T-helper 2 cell treated with Interferon-gamma antibody and Interleukin-4, amounts not matched to agents 5 μg/mL and 100 μg/mL, for 36 hours (primary cell): ENCODE data around the gene C3orf52.

Source experiments
- DNase-seq: peaks from one replicate; pipeline ENCODE4 v3.0.0; 2021; ENCODE audit warnings: low spot score
- H3K27ac Mint-ChIP-seq: one replicate; pipeline ENCODE4 v1.8.0; 2021; ENCODE audit warnings: mild to moderate bottlenecking, mixed read lengths
- H3K27me3 Mint-ChIP-seq: one replicate; pipeline ENCODE4 v1.8.0; 2021; ENCODE audit warnings: low read depth, mixed read lengths
- H3K36me3 Mint-ChIP-seq: one replicate; pipeline ENCODE4 v1.8.0; 2021; ENCODE audit warnings: low read depth, mixed read lengths
- H3K4me1 Mint-ChIP-seq: one replicate; pipeline ENCODE4 v1.8.0; 2021; ENCODE audit warnings: low read depth, mixed read lengths
- H3K4me3 Mint-ChIP-seq: one replicate; pipeline ENCODE4 v1.8.0; 2022; ENCODE audit warnings: mild to moderate bottlenecking, moderate library complexity, mixed read lengths
- H3K9me3 Mint-ChIP-seq: one replicate; pipeline ENCODE4 v1.8.0; 2021; ENCODE audit warnings: mixed read lengths

Gene C3orf52

DNA sequence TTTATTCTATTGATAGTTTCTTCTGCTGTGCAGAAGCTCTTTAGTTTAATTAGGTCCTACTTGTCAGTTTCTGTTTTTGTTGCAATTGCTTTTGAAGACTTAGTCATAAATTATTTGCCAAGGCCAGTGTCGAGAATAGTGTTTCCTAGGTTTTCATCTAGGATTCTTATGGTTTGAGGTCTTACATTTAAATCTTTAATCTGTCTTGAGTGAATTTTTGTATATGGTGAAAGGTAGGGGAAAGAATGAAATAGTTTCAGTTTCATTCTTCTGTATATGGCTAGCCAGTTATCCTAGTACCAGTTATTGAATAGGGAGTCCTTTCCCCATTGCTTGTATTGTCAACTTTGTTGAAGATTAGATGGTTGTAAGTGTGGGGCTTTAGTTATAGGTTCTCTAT is 57.5 kb downstream of the C3orf52 start:
- peaks cover 9% of the 10 kb centered on the region for H3K36me3 Mint-ChIP-seq
- H3K4me1 Mint-ChIP-seq: peaks cover 9% of the 10 kb centered on the region
- H3K4me3 Mint-ChIP-seq: peak overlapping the region; percentile 18
- peak overlapping the region; percentile 13 for H3K27ac Mint-ChIP-seq
- H3K9me3 Mint-ChIP-seq: peaks cover 45% of the 10 kb centered on the region
- DNase-seq: no peak
- H3K27me3 Mint-ChIP-seq: peaks cover 7% of the 10 kb centered on the region

DNA sequence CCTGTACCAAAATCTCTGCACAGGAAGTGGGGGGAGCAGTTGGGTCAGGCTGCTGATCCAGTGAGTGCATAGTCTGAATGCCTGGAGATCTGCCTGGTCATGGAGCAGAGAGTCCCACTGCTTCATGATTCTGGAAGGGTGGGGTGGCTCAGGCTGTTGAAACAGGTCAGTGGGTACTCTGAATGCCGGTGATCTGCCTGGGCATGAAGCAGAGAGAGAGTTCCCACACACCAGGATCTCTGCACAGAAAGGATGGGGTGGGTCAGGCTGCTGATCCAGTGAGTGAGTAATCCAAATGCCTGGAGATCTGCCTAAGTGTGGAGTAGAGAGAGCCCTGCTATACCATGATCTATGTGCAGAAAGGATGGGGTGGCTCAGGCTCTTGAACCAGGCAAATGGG is 62.9 kb downstream of the C3orf52 start:
- H3K4me3 Mint-ChIP-seq: no peak overlapping the region
- H3K27ac Mint-ChIP-seq: no peak overlapping the region
- H3K4me1 Mint-ChIP-seq: no peaks in the 10 kb centered on the region
- peaks cover 9% of the 10 kb centered on the region for H3K36me3 Mint-ChIP-seq
- DNase-seq: no peak
- H3K27me3 Mint-ChIP-seq: peaks cover 4% of the 10 kb centered on the region
- peaks cover 41% of the 10 kb centered on the region for H3K9me3 Mint-ChIP-seq

DNA sequence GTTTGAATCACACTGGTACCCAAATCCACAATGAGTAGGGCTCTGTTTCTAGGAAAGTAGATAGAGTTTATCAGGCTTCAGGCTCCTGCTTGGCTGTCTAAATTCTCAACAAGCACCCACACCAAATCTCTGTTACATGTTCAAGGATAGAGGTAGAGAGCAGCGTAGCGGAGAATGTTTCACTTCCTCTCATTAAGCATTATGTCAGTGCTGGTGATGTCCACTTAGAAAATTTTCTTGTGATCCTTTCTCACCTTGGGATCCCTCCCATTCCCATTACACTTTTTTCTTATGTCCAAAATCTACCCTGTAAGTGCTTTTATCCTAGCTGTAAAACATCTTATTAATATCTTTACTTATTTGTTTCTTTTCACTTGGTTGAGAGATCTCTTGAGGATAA is 81.6 kb downstream of the C3orf52 start:
- Mint-ChIP-seq H3K27me3 (peaks cover 8% of the 10 kb centered on the region), H3K4me3 (no peak overlapping the region), H3K36me3 (no peaks in the 10 kb centered on the region), H3K27ac (no peak overlapping the region), H3K9me3 (peaks cover 3% of the 10 kb centered on the region), H3K4me1 (no peaks in the 10 kb centered on the region)
- no peak for DNase-seq
